ENCODE data around the gene BMPR1A.
"Not testable (repeated sequence)": the region's sequence is repeated elsewhere in the genome, so short reads cannot be mapped to it uniquely, and the experiment has no call there.

BMPR1A gene

DNA sequence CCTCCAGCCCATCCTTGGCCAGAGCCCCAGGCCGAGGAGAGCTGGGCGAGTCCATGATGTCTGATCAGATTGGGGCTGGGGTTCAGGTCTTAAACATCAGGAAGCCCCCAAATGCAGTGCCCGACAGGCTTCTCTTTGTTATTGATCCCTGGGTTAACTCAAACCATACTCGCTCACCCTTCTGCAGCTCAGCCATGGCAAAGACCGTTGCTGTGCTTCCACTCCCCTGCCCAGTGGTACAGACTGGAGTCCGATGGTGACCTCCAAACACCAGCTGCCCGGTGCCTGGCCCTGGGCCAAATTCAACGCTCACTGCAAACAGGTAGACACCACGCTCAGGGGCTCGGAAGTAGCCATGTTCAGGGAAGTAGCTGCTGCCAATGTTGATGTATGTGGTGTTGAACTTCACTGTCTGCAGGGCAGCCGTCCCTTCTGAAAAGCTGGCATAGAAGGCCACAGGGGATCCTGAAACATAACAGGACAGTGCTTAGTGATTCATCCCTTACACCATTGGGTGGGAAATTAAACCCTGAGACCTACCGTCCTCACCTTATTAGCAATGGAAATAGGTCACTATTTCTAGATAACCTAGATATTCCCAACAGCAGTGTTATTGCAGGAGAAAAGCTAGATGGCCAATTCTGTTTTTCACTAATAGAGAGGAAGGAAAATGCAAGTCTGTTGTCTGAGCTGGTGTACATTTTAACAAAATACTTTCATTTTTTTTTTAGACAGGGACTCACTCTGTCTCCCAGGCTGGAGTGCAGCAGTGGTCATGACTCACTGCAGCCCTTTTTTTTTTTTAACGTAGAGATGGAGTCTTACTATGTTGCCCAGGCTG is 180.5 kb downstream of the BMPR1A start:
- DNase-seq (ENCODE audit: low read depth in 2 of 2, low spot score in 1 of 2) = no peak

DNA sequence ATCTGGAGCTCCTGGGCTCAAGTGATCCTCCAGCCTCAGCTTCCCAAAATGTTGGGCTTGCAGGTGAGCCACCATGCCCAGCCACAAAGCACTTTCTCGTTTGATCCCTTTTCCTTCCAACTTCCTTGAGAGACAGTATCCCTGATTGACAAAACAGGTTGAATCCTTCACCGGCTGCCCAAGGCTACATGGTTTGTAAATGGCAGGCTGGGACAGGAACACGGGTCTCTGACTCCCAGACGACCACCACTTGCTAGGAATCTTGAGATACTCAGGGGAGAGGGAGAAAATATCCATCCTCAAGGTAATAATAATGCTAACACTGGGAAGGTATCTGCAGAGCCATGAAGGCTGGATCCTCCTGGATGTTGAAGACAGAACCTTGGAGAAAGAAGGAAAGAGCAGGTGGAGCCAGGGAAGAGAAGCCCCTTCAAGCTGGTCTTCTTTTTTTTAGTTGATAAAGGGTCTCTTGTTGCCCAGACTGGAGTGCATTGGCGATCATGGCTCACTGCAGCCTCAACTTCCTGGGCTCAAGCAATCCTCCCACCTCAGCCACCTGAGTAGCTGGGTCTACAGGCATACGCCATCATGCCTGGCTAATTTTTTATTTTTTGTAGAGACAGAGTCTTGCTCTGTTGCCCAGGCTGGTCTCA is 181.2 kb downstream of the BMPR1A start:
- no peak for DNase-seq (ENCODE audit: low read depth in 2 of 2, low spot score in 1 of 2)

DNA sequence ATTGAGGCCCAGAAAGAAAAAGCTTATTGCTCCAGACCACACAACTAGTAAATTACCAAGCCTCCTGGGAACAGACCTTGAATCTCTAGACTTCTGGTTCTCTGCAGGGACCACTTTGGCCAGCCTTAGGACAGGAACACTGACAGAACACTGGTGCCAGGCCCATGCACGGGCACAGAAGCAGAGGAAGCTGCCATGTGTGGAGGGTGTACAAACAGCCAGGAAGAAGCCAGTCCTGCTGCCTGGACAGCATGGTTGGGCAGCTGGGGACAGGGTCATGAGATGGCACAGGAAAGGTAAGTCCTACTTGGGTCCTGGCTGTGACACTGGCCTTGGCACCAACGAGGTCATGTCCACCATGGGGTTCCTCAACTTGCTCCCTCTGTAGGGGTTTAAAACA is 181.8 kb downstream of the BMPR1A start:
- DNase-seq (ENCODE audit: low read depth in 2 of 2, low spot score in 1 of 2) = no peak

DNA sequence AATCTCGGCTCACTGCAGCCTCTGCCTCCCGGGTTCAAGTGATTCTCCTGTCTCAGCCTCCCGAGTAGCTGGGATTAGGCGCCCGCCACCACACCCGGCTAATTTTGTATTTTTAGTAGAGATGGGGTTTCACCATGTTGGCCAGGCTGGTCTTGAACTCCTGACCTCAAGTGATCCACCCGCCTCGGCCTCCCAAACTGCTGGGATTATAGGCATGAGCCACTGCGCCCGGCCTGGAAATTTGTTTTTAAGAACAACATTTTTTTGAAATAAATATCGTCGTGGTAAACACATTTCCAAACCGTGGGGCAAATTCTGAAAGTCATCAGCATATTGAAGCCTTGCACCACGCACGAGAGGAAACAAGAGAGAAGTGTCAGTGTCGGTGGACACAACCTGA is 183.7 kb downstream of the BMPR1A start:
- DNase-seq (ENCODE audit: low read depth in 2 of 2, low spot score in 1 of 2) = not testable (repeated sequence)

DNA sequence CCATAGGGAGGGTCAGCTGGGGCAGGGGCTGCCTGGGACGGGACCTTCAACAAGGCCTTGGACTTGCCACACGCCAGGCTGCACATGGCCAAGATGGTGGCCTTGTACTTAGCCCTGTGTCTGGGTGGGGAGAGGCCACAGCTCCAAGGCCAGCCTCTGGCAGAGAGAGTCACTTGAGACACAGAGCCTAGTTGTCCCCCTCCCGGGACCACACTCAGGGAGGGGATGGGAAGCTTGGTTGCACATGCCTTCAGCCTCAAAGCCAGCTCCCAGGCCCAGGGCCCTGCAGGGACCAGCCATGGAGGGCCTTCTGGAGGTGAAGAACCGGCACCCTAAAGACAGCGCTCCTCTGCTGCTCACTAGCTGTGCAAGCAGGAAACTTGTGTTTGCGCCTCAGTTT is 184.3 kb downstream of the BMPR1A start:
- no peak for DNase-seq (ENCODE audit: low read depth in 2 of 2, low spot score in 1 of 2)

DNA sequence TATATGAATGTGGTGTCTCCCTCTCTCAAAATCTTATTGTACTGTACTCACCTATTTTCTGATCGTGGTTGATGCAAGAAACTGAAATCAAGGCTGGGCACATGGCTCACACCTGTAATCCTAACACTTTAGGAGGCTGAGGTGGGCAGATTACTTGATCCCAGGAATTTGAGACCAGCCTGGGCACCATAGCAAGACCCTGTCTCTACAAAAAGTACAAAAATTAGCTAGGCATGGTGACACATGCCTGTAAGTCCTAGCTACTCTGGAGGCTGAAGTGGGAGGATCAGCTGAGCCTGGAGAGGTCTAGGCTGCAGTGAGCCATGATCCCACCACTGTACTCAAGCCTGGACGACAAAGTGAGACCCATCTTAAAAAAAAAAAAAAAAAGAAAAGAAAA is 185.0 kb downstream of the BMPR1A start:
- DNase-seq (ENCODE audit: low read depth in 2 of 2, low spot score in 1 of 2) = no peak

DNA sequence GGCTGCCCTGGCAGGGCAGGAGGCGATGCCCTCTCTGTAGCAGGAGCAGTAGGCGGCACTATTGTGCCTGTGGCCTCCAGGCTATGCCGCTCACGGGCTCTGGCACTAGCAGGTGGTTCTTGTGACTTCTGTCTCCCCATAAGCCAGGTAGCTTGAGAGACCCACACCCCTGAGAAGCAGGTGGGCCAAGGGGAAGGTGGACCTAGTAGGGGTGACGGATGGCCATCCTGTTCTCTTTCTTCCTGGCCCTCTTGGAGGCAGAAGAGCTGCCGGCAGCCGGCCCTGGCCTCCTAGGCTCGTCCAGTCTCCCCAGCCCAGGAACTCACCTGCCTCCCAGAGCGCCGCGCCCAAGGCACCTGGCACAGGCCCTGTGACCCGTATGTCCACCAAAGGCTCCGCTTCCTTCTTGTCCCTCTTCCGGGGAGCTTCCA is 185.6 kb downstream of the BMPR1A start:
- DNase-seq (ENCODE audit: low read depth in 2 of 2, low spot score in 1 of 2) = no peak

DNA sequence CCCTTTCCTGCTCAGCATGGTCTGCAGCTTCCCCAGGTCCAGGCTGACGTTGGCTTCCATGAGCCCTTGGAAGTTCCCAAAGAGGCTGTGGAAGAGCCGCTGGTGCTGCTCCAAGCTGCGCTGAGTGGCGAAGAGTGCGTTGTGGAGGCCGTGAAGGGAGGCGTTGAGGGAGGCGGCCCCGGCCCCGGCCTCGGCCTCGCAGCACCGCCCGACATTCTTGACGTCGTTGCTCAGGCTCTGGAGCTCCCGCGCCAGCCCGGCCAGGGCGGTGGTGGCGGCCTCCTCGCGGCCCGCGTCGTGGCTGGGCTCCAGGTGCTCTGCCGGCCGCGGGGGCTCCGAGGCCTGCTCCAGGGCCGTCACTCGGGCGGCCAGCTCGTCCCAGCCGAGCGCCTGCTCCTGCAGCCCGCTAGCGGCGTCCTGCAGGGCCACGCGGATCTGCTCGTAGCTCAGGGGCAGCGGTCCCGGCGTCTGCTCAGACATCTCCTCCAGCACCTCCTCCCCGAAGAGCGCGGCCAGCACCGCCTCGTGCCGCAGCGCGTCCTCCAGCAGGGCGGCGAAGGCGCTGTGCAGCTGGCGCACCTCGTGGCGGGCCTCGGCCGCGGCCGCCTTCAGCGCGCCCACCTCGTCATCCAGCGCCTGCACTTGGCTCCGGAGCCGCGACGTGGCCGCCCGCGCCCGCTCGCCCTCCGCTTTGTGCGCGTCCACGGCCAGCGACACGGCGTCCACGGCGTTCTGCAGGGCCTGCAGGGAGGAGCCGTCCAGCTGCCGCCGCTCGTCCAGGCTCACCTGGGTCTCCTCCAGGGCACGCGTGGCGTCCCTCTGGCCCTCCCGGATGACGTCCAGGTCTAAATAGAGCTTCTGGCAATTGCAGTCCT is 186.3 kb downstream of the BMPR1A start:
- no peak for DNase-seq (ENCODE audit: low read depth in 2 of 2, low spot score in 1 of 2)

DNA sequence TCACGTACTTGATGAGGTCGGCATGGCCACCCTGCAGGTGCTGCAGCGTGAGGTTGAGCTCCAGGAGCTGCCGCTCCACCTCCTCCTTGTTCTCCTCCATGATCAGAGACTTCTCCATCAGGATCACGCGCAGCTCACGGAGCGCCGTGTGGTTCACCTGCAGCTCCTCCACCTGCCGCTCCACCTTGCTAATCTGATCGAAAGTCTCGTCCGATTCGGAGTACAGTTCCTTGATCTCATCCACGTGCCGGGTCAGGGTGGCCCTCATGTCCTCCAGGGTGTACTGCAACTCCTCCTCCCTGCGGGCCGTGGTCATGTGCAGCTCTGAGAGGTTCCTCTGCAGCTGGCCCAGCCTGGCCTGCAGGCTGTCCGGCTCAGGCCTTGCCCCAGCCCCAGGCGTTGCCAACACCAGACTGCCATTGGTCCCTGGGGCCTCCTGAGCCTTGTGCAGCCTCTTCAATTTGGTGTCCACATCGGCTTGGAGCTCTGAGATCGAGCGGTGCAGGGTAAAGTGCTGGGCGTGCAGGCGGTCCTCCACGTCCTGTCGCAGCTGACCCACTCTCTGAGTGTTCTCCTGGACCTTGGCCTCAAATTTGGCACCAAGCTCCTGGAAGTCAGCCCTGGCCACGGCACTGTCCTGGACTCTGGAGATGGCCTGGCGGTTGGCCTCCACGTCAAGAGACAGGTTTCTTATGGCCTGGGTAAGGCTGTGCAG is 187.1 kb downstream of the BMPR1A start:
- no peak for DNase-seq (ENCODE audit: low read depth in 2 of 2, low spot score in 1 of 2)

DNA sequence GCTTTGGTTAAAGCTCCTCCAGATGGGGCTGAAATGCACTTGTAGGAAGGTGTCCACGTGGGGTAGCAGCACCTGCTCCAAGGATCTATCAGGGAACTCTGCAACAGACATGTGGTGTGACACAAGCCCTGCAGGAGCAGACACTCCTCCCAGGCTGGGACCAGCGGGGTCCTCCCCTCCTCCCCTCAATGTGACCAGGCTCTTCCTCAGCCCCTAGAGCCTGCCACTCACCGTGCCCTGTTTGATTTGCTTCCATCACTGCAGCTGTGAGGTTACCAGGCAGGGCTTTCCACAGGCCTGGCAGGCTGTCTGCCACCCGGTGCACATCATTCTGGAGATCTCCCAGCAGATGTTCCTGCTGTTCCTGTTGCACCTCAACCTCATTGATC is 187.6 kb downstream of the BMPR1A start:
- no peak for DNase-seq (ENCODE audit: low read depth in 2 of 2, low spot score in 1 of 2)

DNA sequence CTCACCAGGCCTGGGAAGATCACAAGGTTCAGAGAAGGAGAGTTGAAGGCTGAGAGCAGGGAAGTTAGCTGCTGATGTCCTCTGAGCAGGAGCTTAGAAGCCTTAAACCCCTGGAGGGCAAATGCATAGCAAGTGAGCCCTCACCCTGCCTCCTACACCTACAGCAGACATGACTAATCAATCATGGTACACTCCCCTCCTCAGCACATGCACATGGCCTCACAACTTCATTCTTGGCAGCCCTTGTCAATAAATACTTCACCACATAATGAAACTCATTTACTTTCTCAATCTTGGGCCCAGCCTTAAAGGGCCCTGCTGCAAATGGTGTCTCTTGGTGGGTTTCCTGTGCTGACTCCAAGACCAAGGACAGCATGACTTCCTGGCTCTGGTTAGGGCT is 188.1 kb downstream of the BMPR1A start:
- no peak for DNase-seq (ENCODE audit: low read depth in 2 of 2, low spot score in 1 of 2)

DNA sequence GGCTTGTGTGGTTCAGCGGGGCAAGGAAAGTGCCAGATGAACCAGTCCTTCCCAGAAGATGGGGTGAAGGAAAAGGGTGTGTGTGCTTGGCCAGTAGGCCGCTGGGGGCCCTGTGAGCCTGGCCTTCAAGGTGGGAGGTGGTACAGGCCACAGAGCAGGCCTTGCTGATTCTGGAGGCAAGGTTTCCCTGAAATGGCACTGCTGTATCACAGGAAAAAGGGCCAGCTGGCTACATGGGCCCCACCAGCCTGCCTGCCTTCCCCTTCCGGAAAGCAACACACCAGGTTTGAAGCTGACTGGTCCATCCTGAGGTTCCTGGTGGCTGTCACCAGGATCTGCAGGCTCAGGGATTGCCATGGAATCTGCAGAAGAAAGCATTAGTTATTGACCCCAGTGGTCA is 188.5 kb downstream of the BMPR1A start:
- no peak for DNase-seq (ENCODE audit: low read depth in 2 of 2, low spot score in 1 of 2)

DNA sequence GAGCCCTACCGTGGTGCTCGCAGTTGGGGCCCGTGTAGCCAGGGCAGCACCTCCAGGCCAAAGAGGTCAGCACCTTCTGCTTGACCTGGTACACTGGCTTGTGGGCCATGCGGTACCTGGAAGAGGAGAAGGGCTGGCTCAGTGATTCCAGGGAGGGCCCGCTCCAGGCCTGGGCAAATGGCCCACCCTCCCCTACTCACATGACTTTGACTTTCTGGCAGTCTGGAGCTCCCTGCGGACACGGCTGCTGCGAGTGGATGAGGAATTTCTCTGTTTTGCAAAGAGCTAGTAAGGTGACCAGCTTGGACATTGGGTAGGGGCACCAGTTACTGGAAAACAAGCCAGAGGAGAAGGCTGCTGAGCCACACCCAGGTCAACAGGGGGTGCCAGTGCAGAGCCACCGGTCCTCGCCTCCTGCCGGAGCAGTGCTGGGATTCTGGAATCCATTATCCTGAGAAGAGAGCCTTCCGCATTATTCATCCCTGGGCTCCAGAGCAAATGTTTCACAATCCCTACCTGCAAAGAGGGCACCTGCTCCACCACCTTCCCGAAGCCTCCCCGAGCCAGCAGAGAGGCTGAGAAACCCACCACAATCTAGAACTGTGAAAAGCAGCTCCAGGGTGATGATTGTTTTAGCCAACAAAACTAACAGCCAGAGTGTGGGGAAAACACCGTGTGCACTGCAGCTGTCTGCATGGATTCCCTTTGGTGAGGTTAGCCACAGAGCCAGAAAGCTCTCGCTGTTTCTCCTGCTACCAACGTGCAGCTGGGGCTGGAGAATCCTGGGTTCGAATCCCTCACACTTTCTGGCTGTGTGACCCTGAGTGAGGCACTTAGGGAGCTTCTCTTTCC is 189.2 kb downstream of the BMPR1A start:
- no peak for DNase-seq (ENCODE audit: low read depth in 2 of 2, low spot score in 1 of 2)

DNA sequence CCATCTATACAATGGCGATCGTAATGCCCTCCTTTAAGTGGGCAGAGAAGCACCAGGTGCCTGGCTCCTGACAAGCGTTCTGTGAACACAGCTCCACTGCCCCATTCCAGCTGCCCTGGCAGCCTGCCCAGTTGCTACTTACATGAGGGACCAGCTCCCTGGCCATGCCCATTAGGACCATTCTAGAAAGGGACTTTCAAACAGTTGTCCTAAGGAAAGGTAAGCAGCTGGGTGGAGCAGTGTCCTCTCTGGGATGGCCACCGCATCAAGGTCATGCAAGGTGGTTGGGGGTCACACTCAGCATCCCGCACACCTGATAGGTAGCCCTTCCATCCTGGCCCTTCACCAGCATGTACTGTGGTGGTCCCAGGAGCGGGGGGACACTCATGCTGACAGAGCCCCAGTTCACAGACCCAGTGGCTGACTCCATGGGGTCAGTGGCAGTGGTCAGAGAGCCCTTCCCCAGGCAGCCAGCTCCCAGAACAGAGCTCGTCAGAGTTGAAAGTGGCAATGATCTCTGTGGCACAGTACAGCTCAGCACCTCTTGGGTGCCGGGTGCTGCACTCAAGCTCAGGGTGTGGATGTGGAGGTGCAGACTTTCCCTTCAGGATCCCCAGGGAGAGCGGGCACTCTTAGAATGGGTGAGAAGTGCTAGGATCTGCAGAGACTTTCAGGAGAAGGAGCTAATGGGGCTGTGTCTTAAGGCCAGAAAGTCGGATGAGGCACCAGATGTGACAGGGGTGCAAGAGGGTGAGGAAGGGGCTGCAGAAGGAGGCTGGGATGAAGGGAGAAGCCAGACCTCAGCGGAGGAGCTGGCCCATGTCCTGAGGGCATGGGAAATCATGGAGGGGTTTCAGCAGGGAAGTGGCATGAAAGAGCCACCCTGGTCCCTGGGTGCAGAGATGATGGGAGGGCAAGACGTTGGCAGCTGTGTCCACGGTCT is 190.1 kb downstream of the BMPR1A start:
- DNase-seq (ENCODE audit: low read depth in 2 of 2, low spot score in 1 of 2) = no peak

DNA sequence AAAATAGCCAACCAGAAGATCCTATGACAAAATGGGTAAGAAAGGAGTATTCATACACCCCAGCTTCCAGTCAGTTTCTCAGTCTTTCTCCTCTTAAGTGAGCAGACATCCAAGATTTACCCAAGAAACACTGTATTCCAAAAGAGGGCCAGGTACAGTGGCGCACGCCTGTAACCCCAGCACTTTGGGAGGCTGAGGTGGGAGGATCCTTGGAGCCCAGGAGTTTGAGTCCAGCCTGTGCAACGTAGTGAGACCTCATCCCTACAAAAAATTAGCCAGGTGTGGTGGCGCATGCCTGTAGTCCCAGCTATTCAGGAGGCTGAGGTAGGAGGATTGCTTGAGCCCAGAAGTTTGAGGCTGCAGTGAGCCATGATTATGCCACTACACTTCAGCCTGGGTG is 191.4 kb downstream of the BMPR1A start:
- DNase-seq (ENCODE audit: low read depth in 2 of 2, low spot score in 1 of 2) = not testable (repeated sequence)

DNA sequence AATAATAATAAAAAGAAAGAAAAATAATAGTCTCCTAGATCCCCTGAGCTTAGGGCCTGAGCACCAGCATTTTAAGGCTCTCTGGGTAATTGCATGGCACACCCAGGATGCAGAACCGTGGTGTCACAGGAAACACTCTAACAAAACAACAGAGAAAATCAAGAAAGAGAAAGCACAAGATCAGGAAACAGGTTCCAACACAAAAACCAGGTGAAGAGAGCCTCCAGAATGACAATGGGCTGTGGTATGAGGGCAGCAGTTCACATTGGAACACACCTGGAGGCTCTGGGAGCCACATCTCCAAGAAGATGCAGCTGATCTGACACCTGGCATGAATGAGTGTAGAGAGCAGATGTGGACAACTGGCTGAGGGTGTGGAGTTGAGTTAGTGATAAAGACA is 193.9 kb downstream of the BMPR1A start:
- DNase-seq (ENCODE audit: low read depth in 2 of 2, low spot score in 1 of 2) = no peak

DNA sequence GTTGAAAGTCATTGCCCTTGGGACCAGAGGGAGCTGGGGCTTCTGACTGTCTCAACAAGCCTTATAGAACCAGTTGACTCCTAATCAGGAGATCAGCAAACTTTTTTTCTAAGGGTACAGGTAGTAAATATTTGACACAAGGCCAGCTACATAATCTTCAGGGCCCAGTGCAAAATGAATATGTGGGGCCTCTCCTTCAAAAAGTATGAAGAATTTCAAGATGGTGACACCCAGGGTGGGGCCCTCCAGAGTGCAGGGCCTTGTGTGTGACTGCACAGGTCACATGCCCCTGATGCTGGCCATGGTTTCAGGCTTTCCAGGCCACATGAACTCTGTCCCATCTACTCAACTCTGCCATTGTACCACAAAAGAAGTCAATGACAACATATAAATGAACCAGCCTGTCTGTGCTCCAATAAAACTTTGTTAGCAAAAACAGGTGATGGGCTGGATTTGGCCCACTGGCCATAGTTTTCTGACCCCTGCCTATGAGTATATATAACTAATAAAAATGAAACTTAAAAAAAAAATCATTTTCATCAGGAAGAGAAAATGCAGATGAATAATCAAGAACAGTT is 194.9 kb downstream of the BMPR1A start:
- DNase-seq (ENCODE audit: low read depth in 2 of 2, low spot score in 1 of 2) = no peak

DNA sequence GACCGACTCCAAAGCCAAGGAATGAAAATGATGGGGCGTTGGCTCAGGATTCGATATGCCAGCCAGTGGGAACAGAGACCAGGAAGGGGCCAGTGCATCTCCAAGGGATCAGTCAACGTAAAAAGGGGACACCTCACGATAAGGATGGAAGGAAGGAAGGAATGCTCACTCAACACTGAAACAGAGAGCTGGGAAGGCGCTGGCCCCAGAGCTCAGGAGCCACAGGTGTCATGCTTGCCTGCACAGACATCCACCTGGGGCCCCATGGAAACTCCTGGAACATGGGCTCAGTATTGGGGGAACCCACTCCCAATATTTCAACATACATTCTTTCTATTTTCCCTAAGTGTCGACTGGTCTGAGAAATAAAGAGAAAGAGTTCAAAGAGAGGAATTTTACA is 195.7 kb downstream of the BMPR1A start:
- no peak for DNase-seq (ENCODE audit: low read depth in 2 of 2, low spot score in 1 of 2)

DNA sequence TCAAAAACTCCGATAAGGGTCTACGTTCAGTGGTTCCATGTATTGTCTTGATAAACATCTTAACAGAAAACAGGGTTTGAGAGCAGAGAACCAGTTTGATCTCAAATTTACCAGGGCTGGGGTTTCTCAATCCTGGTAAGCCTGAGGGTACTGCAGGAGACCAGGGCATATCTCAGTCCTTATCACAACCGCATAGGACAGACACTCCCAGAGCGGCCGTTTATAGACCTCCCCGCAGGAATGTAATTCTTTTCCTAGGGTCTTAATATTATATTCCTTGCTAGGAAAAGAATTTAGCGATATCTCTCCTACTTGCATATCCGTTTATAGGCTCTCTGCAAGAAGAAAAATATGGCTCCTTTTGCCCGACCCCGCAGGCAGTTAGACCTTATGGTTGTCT is 196.3 kb downstream of the BMPR1A start:
- not testable (repeated sequence) for DNase-seq (ENCODE audit: low read depth in 2 of 2, low spot score in 1 of 2)

Measured in stimulated activated CD8-positive, alpha-beta memory T cell treated with anti-CD3 and anti-CD28 coated beads, Interleukin-4, amount 100 ng/mL, for 4 hours (primary cell).